ENCODE data around the gene SLC6A11. TPM values are rescaled to one million over a fixed set of nuclear protein-coding genes. Genes with fewer than 3 reads are reported as not detected.

SLC6A11 gene
- total RNA-seq, 1 experiment from 2014 or later, result not detected

DNA sequence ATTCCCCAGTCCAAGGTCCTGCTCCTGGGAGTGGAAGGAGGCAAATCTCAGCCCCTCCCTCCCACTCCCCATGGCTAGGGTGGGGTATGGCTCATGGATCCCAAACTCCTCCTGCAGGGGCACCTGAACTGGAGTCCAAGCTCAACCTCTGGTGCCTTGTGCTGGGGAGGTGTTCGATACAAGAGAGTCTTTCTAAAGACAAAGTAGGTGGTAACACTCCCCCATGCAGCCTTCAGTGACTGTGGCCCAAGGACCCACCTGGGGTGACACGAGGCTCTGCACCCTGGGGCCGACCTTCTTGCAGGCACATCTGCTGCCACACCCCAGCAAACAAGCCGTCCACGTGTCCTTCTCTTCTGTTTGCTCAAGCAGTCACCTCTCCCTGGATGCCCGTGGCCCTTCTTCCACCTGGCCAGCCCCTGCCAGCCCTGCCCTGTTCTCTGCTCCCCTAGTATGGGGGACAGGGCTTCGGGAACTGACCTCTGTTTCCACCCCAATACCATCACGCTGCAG lies 36.7 kb upstream of the SLC6A11 start:
- H4K20me1 ChIP-seq (ENCODE audit: insufficient read depth), result no peaks in the 10 kb centered on the region
- no peaks in the 10 kb centered on the region for H3F3A ChIP-seq (ENCODE audit: insufficient read depth, low read depth)
- H3K27me3 ChIP-seq (ENCODE audit: insufficient read depth, low read depth), result peaks cover 73% of the 10 kb centered on the region
- H3K4me3 ChIP-seq, result no peak overlapping the region
- TF ChIP-seq EZH2 (IDR thresholded peaks at IDR 0.05; ENCODE audit: low read depth), result no peak
- TF ChIP-seq, protein P1, sequence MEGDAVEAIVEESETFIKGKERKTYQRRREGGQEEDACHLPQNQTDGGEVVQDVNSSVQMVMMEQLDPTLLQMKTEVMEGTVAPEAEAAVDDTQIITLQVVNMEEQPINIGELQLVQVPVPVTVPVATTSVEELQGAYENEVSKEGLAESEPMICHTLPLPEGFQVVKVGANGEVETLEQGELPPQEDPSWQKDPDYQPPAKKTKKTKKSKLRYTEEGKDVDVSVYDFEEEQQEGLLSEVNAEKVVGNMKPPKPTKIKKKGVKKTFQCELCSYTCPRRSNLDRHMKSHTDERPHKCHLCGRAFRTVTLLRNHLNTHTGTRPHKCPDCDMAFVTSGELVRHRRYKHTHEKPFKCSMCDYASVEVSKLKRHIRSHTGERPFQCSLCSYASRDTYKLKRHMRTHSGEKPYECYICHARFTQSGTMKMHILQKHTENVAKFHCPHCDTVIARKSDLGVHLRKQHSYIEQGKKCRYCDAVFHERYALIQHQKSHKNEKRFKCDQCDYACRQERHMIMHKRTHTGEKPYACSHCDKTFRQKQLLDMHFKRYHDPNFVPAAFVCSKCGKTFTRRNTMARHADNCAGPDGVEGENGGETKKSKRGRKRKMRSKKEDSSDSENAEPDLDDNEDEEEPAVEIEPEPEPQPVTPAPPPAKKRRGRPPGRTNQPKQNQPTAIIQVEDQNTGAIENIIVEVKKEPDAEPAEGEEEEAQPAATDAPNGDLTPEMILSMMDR (conservative IDR thresholded peaks at IDR 0.05), result no peak
- ChIA-PET POLR2A (ENCODE audit: unreplicated experiment) (no interaction called here), CTCF (no interaction called here)
- H2AFZ ChIP-seq, result no peak overlapping the region
- H3K36me3 ChIP-seq (ENCODE audit: low read depth), result no peaks in the 10 kb centered on the region
- intact Hi-C loops (cut with micrococcal nuclease; ENCODE audit: unreplicated experiment), result no loop called here
- no TSS peak for BruUV-seq (replicated peaks)
- no peaks in the 10 kb centered on the region for H3K9me3 ChIP-seq (ENCODE audit: insufficient read depth, low read depth)
- no peak for DNase-seq
- no peaks in the 10 kb centered on the region for H3K9me2 ChIP-seq (ENCODE audit: insufficient read depth)
- no peak overlapping the region for H3K27ac ChIP-seq
- H3K4me2 ChIP-seq, result no peak overlapping the region
- H3K4me1 ChIP-seq (replicated peaks; ENCODE audit: insufficient read depth), result no peaks in the 10 kb centered on the region
- no peaks in the 10 kb centered on the region for H3K79me2 ChIP-seq (ENCODE audit: low read depth)

DNA sequence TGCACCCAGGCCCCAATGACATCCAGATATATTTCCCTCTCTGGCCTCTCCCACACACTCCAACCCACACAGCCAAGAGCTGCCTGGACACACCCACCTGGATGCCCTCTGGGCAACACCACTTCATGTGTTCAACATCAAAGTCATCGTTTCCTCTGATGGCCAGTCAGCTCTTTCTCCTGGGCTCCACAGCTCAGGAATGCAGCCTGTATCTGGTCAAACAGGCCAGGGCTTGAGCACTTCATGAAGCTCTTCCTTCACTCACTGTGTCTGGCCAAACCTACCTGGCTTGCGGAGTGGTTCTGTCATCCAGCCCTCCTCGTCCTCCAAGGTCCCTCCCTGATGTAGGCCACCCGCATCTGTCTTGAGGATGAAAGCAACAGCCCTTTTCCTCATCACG lies 35.8 kb upstream of the SLC6A11 start:
- Histone ChIP-seq H3K9me2 (ENCODE audit: insufficient read depth) (no peaks in the 10 kb centered on the region), H4K20me1 (ENCODE audit: insufficient read depth) (no peaks in the 10 kb centered on the region), H3K36me3 (ENCODE audit: low read depth) (no peaks in the 10 kb centered on the region), H3K27ac (no peak overlapping the region), H3K4me3 (no peak overlapping the region), H3K79me2 (ENCODE audit: low read depth) (no peaks in the 10 kb centered on the region), H3K4me1 (replicated peaks; ENCODE audit: insufficient read depth) (no peaks in the 10 kb centered on the region), H3K27me3 (ENCODE audit: insufficient read depth, low read depth) (peaks cover 64% of the 10 kb centered on the region), H3K4me2 (no peak overlapping the region), H2AFZ (no peak overlapping the region), H3F3A (ENCODE audit: insufficient read depth, low read depth) (no peaks in the 10 kb centered on the region), H3K9me3 (ENCODE audit: insufficient read depth, low read depth) (no peaks in the 10 kb centered on the region)
- ChIA-PET POLR2A (ENCODE audit: unreplicated experiment) (no interaction called here), CTCF (no interaction called here)
- TF ChIP-seq, protein P1 (conservative IDR thresholded peaks at IDR 0.05), result no peak
- no peak for TF ChIP-seq EZH2 (IDR thresholded peaks at IDR 0.05; ENCODE audit: low read depth)
- no peak for DNase-seq
- intact Hi-C loops (cut with micrococcal nuclease; ENCODE audit: unreplicated experiment), result no loop called here
- no TSS peak for BruUV-seq (replicated peaks)

DNA sequence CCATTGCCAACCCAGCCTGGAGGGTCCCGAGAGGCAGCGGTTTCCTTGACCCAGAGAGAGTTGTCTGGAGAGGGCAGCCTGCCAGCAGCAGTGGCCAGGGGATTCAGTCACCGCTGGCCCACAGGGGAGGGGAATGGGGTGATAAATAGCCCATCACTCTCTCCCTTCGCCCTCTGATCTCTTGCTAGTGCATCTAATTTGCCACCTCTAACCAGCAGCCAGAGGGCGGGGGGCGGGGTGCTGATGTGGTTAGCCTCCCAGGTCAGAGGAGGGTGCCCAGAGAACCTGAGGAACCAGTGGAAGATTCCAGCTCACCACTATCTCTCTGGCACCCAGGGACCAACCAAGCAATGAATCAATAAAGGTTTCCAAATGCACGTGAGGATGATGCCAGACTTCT lies 35.1 kb upstream of the SLC6A11 start:
- H3K4me3 ChIP-seq, result no peak overlapping the region
- ChIA-PET CTCF (no interaction called here), POLR2A (ENCODE audit: unreplicated experiment) (no interaction called here)
- H2AFZ ChIP-seq, result no peak overlapping the region
- DNase-seq, result no peak
- no peak overlapping the region for H3K27ac ChIP-seq
- no peak for TF ChIP-seq EZH2 (IDR thresholded peaks at IDR 0.05; ENCODE audit: low read depth)
- TF ChIP-seq, protein P1 (conservative IDR thresholded peaks at IDR 0.05), result no peak
- H4K20me1 ChIP-seq (ENCODE audit: insufficient read depth), result no peaks in the 10 kb centered on the region
- H3K9me2 ChIP-seq (ENCODE audit: insufficient read depth), result no peaks in the 10 kb centered on the region
- H3K27me3 ChIP-seq (ENCODE audit: insufficient read depth, low read depth), result peaks cover 57% of the 10 kb centered on the region
- no peak overlapping the region for H3K4me2 ChIP-seq
- intact Hi-C loops (cut with micrococcal nuclease; ENCODE audit: unreplicated experiment), result no loop called here
- no TSS peak for BruUV-seq (replicated peaks)
- no peaks in the 10 kb centered on the region for H3K36me3 ChIP-seq (ENCODE audit: low read depth)
- no peaks in the 10 kb centered on the region for H3F3A ChIP-seq (ENCODE audit: insufficient read depth, low read depth)
- H3K9me3 ChIP-seq (ENCODE audit: insufficient read depth, low read depth), result no peaks in the 10 kb centered on the region
- no peaks in the 10 kb centered on the region for H3K4me1 ChIP-seq (replicated peaks; ENCODE audit: insufficient read depth)
- no peaks in the 10 kb centered on the region for H3K79me2 ChIP-seq (ENCODE audit: low read depth)
